ENCODE measurements around the gene TMEM256. TPM values are rescaled to one million over a fixed set of nuclear protein-coding genes. Genes with fewer than 3 reads are reported as not detected.

The TMEM256 gene
- 200 and 369 TPM in 2 replicates for total RNA-seq (2014; rRNA removed; shearing (Covaris generic))

DNA sequence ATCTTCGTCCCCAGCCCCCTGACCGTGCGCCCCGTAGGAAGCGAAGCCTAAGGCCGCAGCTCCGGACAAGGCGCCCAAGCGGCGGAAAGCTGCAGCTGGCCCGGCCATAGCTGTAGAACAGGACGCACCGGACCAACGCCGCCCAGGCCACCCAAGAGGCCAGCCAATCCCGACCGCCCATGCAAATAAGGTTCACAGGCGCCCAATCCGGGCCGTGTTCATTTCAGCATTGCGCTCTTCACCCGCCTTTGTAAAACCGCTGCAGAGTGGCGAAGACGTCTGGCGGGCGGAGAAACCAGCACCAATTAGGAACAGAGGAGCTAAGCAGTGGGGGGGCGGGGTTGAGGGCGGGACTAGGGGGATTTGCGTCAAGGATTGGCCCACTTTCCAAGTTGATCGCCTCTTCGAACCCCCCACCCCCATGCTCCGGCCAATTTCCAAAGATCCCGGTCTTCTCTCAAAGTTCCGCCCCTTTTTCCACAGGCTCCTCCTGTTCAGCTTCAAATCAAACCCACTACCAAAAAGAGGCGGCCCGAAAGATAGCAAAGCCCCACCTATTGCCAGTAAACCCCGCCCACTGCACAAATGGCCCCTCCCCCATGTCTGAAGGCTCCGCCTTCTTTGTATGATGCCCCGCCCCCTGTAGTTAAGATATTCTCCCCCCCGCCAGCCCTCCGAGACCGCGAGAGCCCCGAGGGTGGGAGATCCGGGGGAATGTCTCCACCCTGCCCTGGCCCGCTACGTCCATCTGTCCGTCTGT is at the start of gene TMEM256:
Gene TMEM256, minus strand, starts transcription at position 121 of the 760 bp plus-strand sequence. Its CDS starts 13 bp downstream, at position 108.
- in situ Hi-C loops (cut with HindIII; ENCODE audit: low sequenced_read_pairs): no loop called here
- peak; percentile 100 for DNase-seq (ENCODE audit: low spot score)

DNA sequence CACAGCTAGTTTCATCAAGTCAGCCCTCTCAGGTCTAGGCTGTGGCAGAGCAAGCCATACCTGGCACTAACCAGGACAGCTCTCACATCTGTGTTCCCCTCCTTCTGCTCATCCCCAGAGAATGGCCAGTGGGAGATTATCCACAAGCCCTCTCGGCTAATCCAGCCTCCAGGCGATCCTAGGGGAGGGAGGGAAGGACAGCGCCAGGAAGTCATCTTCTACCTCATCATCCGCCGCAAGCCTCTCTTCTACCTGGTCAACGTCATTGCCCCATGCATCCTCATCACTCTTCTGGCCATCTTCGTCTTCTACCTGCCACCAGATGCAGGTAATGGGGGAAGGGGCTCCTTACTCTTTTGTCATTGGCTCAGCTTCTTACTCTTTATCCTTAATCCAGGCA is 44.6 kb upstream of the TMEM256 start:
- in situ Hi-C loops (cut with HindIII; ENCODE audit: low sequenced_read_pairs): no loop called here
- no peak for DNase-seq (ENCODE audit: low spot score)

DNA sequence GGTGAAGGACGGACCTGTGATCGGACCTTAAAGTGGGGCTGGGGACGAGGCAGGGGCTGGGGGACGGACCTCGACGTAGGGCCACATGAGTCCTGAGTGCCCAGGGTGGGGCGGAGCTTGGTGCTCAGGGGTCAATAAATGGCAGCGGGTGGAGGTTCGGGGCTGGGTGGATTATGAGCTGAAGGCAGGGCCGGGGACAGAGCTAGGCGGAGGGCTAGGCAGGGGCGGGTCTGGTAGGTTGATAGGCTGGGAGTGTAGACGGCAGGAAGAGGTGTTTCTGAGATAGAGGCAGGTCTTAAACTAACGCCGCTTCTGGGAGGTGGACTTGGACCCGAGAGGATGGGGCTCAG is 41.7 kb upstream of the TMEM256 start:
- in situ Hi-C loops (cut with HindIII; ENCODE audit: low sequenced_read_pairs): no loop called here
- DNase-seq (ENCODE audit: low spot score): no peak

DNA sequence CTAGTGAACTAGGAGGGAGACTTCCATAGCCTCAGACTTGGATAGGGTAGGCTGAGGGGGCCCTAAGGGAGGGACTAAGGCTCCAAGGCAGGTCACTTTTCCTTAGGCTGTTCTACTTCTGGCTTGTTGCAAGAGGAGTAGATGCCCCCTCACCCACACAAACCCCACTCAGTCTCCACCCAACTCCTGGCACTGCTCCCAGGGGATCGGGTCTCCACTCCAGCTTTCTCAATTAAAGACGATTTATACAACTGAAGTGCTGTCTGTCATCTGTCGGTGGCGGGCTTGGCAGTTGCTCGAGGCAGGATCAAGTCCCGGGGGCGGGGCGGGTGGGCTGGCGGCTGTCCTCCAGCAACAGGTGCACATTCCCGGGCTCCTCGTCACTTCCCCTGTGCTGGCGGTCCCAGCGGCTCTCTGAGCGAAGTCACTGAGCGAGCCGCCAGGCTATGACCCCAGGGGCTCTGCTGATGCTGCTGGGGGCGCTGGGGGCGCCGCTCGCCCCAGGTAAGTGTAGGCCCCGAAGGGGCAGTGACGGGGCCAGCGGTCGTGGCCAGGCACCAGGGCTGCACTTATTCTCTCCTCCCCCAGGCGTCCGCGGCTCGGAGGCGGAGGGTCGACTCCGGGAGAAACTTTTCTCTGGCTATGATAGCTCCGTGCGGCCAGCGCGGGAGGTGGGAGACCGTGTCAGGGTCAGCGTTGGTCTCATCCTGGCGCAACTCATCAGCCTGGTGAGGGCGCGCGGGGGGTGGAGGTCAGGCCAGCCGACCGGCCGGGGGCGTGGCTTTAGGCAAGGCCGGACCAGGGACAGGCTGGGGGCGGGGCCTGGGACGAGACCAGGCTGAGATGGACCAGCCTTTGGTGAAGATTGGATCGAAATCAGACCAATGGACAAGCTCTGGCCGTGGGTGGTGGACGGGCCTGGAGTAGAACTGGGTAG is 41.1 kb upstream of the TMEM256 start, which contains the start of gene CHRNB1:
Gene CHRNB1, plus strand, starts transcription at position 380 of the 937 bp plus-strand sequence. Its CDS starts 67 bp downstream, at position 447.
- in situ Hi-C loops (cut with HindIII; ENCODE audit: low sequenced_read_pairs): no loop called here
- no peak for DNase-seq (ENCODE audit: low spot score)

DNA sequence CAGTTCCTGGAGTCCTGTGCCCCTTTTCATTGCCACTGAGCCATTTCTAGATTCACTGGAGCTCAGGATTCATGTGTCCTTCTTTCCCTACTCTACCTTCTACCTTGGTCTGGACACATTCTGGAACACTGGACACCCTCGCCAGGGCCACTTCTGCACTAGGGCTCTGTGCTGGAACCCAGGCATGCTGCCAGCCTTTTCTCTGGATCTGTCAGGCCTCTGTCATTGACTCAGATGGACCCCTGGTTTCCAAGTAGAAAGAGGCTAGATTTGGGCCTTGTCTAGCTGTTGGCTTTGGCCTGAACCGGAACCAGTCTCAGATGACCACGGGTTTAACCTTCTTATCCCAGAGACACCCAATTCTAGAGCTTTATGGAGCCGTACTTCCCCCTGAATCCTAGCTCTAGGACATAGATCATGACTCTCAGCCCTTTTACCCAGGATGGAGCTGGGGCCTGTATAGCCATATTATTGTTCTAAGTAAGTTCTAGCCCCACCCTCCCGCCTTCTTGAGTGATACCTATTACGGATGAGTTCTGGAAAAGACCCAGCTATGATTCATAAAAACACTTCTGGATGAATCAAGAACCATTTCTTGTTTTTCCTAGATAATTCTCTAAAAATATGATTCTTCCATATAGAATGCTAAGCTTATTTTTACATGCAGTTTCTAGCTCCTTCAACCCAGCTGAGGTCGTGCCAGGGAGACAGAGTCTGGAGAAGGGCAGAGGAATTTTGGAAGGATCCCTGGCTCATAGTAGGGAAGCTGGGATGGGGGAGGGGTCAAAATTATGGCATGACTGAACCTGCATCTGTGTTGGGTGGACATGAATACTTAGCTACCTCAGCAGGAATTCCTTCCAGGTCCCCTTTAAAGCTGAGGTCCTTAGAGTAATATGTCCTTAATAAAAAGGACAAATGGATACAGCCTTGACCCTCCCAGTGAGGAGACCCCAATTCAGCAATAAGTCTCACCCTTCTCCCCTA is 39.9 kb upstream of the TMEM256 start:
- DNase-seq (ENCODE audit: low spot score): no peak
- in situ Hi-C loops (cut with HindIII; ENCODE audit: low sequenced_read_pairs): no loop called here

DNA sequence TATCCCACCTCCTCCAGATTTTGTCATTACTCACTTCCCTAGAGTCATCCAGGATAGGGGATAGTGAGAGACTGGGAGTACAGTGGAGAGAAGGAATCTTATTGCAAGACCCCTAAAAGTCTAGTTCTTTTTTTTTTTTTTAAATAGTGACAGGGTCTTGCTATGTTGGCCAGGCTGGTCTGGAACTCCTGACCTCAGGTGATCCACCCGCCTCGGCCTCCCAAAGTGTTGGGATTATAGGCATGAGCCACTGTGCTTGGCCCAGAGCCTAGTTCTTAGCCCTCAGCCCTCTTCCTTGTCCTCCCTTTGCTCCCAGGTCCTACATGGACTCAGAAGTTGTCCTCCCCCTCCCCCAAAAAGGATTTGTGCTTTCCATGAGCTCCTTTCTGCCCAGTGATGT is 38.2 kb upstream of the TMEM256 start:
- DNase-seq (ENCODE audit: low spot score): no peak

DNA sequence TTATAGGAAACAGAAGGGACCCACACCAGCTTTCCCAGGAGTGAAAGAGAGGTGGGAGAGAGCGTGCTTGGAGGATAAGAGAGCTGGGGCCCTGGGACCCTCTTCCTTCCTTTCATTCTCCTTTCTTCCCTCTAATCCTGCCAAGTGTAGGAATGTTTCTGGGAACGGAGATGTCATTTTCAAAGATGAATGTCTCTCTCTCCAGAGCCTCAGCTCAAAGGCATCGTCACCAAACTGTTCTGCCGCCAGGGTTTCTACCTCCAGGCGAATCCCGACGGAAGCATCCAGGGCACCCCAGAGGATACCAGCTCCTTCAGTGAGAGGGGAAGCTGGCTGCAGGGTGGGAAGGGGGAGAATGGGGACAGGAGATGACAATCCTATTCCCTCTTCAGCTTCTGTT is 37.4 kb upstream of the TMEM256 start:
- in situ Hi-C loops (cut with HindIII; ENCODE audit: low sequenced_read_pairs): no loop called here

More for the DNA sequence above, 38.2 kb upstream of the TMEM256 start:
- in situ Hi-C loops (cut with HindIII; ENCODE audit: low sequenced_read_pairs): no loop called here

DNA sequence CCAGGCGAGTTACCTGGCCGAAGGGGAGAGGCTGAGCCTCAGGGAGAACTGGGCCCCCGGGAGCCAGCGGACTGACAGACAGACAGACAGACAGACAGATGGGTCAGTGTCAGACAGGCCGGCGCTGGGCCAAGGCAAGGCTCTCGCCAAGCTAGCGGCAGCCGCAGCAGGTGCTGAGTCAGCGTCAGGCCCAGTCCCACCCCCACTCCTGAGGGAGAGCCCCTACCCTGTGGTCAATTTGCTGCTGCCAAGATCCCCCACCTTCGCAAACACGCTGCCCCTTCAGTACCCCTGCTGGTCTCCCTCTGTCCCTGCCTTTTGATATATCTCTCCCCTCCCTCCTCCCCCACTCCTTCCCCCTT is 36.9 kb upstream of the TMEM256 start:
- in situ Hi-C loops (cut with HindIII; ENCODE audit: low sequenced_read_pairs): no loop called here
- no peak for DNase-seq (ENCODE audit: low spot score)

More for the DNA sequence above, 37.4 kb upstream of the TMEM256 start:
- DNase-seq (ENCODE audit: low spot score): no peak

DNA sequence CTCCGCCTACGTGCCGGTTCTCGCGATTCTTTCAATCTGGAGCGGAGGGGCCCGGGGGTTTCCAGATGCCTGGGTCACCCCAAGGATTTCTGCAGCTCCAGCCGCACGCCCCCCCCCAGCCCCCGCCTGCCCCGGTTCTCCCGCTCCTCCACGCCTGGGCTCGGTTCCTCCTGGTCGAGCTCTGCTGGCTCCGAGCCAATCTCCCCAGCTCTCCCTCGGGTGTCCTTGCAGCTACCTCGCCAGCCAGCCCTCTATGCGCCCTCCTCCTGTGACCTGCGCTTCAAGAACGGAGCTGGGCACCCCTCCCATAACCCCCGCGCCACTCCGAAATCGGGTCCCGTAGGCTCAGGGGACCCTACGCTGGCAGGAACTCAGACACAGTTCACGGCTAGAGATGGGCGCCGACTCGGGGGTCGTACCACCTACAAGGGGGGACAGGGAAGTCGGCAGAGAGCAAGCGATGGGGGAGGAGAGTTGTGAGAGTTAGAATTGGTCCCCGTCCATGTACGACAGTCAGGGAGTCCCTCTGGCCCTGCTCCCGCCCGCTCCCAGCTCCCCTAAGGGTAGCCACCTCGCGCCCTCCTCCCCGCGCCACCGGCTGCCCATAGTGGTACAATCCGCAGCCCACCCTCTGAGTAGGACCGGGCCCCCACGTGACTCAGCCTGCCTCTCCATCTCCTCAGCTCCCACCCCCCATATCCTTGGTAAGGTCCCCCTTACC is 36.4 kb upstream of the TMEM256 start:
- in situ Hi-C loops (cut with HindIII; ENCODE audit: low sequenced_read_pairs): no loop called here
- DNase-seq (ENCODE audit: low spot score): no peak

DNA sequence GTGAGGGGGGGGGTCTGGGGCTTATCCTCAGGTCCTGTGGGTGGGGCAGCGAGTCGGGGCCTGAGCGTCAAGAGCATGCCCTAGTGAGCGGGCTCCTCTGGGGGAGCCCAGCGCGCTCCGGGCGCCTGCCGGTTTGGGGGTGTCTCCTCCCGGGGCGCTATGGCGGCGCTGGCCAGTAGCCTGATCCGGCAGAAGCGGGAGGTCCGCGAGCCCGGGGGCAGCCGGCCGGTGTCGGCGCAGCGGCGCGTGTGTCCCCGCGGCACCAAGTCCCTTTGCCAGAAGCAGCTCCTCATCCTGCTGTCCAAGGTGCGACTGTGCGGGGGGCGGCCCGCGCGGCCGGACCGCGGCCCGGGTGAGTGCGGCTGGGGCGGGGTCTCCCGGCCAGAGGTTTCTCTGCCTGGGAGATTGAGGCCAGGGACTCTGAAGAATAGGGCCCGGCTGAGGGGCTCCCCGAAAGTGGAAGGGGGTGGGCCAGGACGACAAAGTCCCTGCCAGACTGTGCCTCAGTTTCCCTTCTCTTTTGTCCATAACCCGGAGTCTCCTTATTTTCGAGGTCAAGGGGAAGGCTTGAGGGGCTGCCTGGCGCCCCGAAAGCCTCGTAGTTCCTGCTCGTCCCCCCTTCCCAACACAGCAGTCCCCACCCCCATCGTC is 35.7 kb upstream of the TMEM256 start, which contains the start of gene FGF11:
Gene FGF11, plus strand, starts transcription at position 51 of the 651 bp plus-strand sequence. Its CDS starts 109 bp downstream, at position 160.
- in situ Hi-C loops (cut with HindIII; ENCODE audit: low sequenced_read_pairs): no loop called here
- no peak for DNase-seq (ENCODE audit: low spot score)

DNA sequence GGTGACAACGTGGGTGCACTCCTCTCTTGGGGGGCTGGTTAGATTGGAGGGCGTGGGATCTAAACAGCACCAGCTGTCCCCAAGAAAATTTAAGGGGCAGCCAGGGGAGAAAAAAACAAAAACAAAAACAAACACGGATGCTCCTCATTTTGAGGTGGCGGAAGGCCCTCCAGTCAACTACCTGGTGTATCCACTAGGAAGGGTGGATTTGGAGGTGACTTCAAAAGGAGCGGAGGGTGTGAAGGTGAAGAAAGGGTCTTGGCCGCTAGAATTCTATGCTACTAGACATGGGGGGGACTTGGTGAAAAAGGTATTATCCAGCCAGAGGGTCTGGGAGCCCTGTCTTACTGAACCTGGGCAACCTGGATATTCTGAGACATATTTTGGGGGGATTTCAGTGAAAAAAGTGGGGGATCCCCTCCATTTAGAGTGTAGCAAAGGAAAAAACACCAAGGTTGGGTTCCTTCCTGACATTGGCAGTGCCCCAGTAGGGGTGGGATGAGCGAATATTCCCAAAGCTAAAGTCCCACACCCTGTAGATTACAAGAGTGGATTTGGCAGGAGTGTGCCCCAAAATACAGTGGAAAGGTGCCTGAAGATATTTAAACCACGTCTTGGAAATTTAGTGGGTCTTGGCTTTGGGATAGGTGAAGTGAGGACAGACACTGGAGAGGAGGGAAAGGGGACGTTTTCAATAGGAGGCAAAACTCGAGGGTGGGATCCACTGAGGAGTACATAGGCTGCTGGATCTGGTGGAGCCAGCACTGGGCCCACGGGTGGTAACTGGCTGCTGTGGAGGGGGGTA is 35.0 kb upstream of the TMEM256 start:
- no peak for DNase-seq (ENCODE audit: low spot score)
- in situ Hi-C loops (cut with HindIII; ENCODE audit: low sequenced_read_pairs): no loop called here

DNA sequence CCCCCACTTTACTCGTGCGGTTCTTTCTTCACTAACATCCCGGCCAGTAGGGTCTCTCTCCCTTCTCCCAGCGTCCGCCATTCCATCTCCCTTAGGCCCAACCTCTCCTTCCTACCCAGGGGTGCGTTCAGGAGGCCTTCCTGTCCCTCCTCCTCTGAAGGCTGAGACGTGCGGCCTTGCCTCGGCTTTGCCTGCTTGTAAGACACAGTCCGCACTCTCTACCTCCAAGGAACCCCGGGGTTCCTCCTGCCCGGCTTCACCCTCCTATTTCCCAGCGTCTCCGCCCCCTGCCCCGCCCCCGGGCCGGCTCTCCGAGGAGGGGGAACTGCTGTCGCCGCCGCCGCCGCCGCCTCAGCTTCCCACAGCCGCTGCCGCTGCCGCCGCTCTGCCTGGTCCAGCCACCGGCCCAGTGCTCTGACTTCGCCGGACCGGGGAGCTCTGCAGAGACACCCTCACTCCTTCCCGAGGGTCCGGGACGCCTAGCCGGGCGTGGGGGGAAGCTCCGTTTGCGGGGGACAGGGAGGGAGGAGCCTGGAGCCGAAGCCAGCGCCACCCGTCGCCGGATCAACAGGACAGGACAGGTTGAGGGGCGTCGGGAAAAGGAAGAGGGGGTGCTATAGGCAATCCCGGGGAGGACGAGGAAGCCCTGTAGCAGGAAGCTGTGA is 34.2 kb upstream of the TMEM256 start:
- in situ Hi-C loops (cut with HindIII; ENCODE audit: low sequenced_read_pairs): no loop called here

DNA sequence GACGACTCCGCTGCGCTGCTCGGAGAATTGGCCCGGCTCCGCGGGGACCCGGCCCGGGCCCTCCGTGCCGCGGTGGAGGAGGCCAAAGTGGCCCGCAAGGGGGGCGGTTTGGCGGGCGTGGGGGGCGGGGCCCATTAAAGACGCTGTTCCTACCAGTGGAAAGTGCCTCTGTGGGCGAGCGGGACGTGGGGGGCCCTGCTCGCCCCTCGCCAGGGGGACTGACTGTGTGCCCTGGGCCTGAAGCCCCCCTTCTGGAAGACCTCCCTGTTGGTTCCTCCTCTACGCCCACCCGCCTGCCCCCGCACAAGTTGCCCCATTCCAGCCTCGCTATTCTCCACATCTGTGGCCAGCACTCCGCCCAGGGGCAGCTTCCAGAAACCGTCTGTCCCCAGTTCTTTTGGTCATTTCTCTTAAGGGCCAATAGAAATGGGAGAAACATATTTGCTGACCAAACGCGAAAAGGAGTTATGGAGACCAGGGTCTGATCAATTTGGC is 33.5 kb upstream of the TMEM256 start:
- no peak for DNase-seq (ENCODE audit: low spot score)
- in situ Hi-C loops (cut with HindIII; ENCODE audit: low sequenced_read_pairs): no loop called here

More for the DNA sequence above, 34.2 kb upstream of the TMEM256 start:
- peak; percentile 44 for DNase-seq (ENCODE audit: low spot score)

DNA sequence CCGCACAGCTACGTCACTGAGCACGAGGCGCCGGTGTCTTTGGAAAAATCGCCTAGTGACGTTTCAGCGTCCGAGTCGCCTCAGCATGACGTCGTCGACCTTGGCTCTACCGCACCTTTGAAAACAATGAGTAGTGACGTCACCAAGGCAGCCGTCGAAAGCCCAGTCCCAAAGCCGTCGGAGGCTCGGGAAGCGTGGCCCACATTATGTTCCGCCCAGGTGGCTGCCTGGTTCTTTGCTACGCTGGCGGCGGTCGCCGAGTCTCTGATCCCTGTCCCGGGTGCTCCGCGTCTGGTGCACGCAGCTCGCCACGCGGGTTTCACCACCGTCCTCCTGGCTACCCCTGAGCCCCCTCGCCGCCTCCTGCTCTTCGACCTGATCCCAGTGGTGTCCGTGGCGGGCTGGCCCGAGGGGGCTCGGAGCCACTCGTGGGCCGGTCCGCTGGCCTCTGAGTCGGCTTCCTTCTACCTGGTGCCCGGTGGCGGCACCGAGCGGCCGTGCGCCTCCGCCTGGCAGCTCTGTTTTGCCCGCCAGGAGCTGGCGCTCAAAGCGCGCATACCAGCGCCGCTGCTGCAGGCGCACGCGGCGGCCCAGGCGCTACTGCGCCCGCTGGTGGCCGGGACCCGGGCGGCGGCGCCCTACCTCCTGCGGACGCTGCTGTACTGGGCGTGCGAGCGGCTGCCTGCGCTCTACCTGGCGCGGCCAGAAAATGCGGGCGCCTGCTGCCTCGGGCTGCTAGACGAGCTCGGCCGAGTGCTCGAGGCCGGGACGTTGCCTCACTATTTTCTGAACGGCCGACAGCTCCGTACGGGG is 32.9 kb upstream of the TMEM256 start:
- in situ Hi-C loops (cut with HindIII; ENCODE audit: low sequenced_read_pairs): no loop called here

DNA sequence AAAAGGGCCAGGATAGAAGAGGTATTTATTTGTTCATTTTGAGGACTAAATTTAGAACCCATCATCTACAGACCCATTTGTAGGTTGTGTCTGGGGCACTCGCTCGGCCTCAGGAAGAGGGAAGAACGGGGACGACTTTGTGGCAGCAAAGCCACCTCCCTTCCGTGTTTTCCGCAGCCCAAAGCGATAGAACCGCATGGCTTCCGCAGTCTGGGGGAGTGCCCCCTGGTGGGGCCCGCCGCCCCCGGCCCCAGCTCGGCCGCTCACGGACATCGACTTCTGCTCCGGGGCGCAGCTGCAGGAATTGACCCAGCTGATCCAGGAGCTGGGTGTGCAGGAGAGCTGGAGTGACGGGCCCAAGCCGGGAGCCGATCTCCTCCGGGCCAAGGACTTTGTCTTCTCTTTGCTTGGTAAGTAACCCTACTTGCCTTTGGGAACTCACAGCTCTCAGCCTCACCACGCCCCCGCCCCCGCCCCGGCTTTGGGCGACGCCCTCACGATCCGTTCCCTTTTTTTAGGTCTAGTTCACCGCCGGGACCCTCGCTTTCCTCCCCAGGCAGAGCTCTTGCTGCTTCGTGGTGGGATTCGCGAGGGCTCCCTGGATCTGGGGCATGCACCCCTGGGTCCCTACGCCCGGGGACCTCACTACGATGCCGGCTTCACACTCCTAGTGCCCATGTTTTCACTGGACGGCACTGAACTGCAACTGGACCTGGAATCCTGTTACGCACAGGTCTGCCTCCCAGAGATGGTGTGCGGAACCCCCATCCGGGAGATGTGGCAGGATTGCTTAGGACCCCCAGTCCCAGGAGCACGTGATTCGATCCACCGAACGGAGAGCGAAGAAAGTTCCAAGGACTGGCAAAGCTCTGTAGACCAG is 32.0 kb upstream of the TMEM256 start:
- in situ Hi-C loops (cut with HindIII; ENCODE audit: low sequenced_read_pairs): no loop called here
- DNase-seq (ENCODE audit: low spot score): no peak

More for the DNA sequence above, 32.9 kb upstream of the TMEM256 start:
- peak; percentile 63 for DNase-seq (ENCODE audit: low spot score)

Data from G401 (cell line).